GM23338 (cell line): ENCODE results near the gene ERC1. TPM values are rescaled to one million over a fixed set of nuclear protein-coding genes. Genes with fewer than 3 reads are reported as not detected.

Source experiments
- ATAC-seq: fragments of 200-7000 bp; cut with Tn5 transposase; 3 replicates; pipeline ENCODE4 v1.9.1; 2020
- DNase-seq: peaks from one replicate; pipeline ENCODE4 v3.0.0-alpha.2; 2015; ENCODE audit warnings: low spot score
- H2AFZ ChIP-seq: fragments of 200-600 bp; sonication (generic); 2 replicates; pipeline ENCODE4 v1.8.0; 2016; ENCODE audit warnings: antibody characterized with exemption, mild to moderate bottlenecking, moderate library complexity
- H3F3A ChIP-seq: fragments of 200-600 bp; sonication (generic); replicated peaks from 2 replicates; pipeline ENCODE4 v1.8.0; 2017; ENCODE audit warnings: antibody characterized with exemption, mixed run types, low read depth
- H3K27ac ChIP-seq: fragments of 200-600 bp; sonication (generic); 2 replicates; pipeline ENCODE4 v1.6.1; 2016; ENCODE audit warnings: low read depth
- H3K27me3 ChIP-seq: fragments of 200-600 bp; sonication (generic); 2 replicates; pipeline ENCODE4 v1.8.0; 2016; ENCODE audit warnings: mild to moderate bottlenecking, mixed run types, moderate library complexity; ENCODE audit not compliant: insufficient read depth
- H3K36me3 ChIP-seq: fragments of 200-600 bp; sonication (generic); 2 replicates; pipeline ENCODE4 v1.8.0; 2016; ENCODE audit warnings: mild to moderate bottlenecking; ENCODE audit not compliant: insufficient read depth
- H3K4me1 ChIP-seq: fragments of 200-600 bp; sonication (generic); 2 replicates; pipeline ENCODE4 v1.8.0; 2016; ENCODE audit warnings: mild to moderate bottlenecking, moderate library complexity; ENCODE audit not compliant: insufficient read depth
- H3K4me2 ChIP-seq: fragments of 200-600 bp; sonication (generic); 2 replicates; pipeline ENCODE4 v1.7.1; 2017; ENCODE audit warnings: mixed run types
- H3K4me3 ChIP-seq: fragments of 200-600 bp; sonication (generic); 2 replicates; pipeline ENCODE4 v1.6.1; 2016; ENCODE audit warnings: mixed run types
- H3K79me2 ChIP-seq: fragments of 200-600 bp; sonication (generic); replicated peaks from 2 replicates; pipeline ENCODE4 v1.8.0; 2017; ENCODE audit warnings: mild to moderate bottlenecking; ENCODE audit not compliant: insufficient read depth
- H3K9me2 ChIP-seq: fragments of 200-600 bp; sonication (generic); 2 replicates; pipeline ENCODE4 v1.8.0; 2017; ENCODE audit not compliant: insufficient read depth
- H4K20me1 ChIP-seq: fragments of 200-600 bp; sonication (generic); replicated peaks from 2 replicates; pipeline ENCODE4 v1.8.0; 2017; ENCODE audit warnings: mild to moderate bottlenecking; ENCODE audit not compliant: insufficient read depth
- H3K27ac Mint-ChIP-seq: 2 replicates; pipeline ENCODE4 v1.8.0; 2020; ENCODE audit warnings: inconsistent platforms, mild to moderate bottlenecking, moderate library complexity, mixed read lengths
- H3K27me3 Mint-ChIP-seq: 3 replicates; pipeline ENCODE4 v1.8.0; 2022; ENCODE audit warnings: low read depth, mild to moderate bottlenecking, moderate library complexity, mixed read lengths, inconsistent platforms; ENCODE audit not compliant: insufficient read depth, poor library complexity
- H3K36me3 Mint-ChIP-seq: 3 replicates; pipeline ENCODE4 v1.8.0; 2021; ENCODE audit warnings: low read depth, mild to moderate bottlenecking, inconsistent platforms, moderate library complexity, mixed read lengths
- H3K4me1 Mint-ChIP-seq: 3 replicates; pipeline ENCODE4 v1.8.0; 2020; ENCODE audit warnings: mild to moderate bottlenecking, inconsistent platforms, mixed read lengths
- H3K4me3 Mint-ChIP-seq: 3 replicates; pipeline ENCODE4 v1.8.0; 2021; ENCODE audit warnings: moderate library complexity, mild to moderate bottlenecking, inconsistent platforms, mixed read lengths
- H3K9me3 Mint-ChIP-seq: 3 replicates; pipeline ENCODE4 v1.8.0; 2020; ENCODE audit warnings: moderate library complexity, mild to moderate bottlenecking, inconsistent platforms, mixed read lengths
- CREB1 ChIP-seq: fragments of 250-450 bp; sonication (Bioruptor Pico); IDR thresholded peaks from 2 replicates; pipeline ENCODE4 v1.5.0; 2020; ENCODE audit warnings: low read depth, mild to moderate bottlenecking, moderate library complexity
- EZH2phosphoT487 ChIP-seq: fragments of 200-600 bp; sonication (generic); IDR thresholded peaks from one replicate; pipeline ENCODE4 v1.8.1; 2018; ENCODE audit warnings: antibody characterized with exemption; ENCODE audit not compliant: unreplicated experiment
- JUNB ChIP-seq: IDR thresholded peaks from one replicate; pipeline ENCODE4 v1.6.1; 2016; ENCODE audit warnings: antibody characterized with exemption; ENCODE audit not compliant: unreplicated experiment
- NANOG ChIP-seq: IDR thresholded peaks from 2 replicates; pipeline ENCODE4 v1.6.1; 2016; ENCODE audit warnings: antibody characterized with exemption, borderline replicate concordance
- POLR2AphosphoS5 ChIP-seq: IDR thresholded peaks from 2 replicates; pipeline ENCODE4 v1.6.1; 2016; ENCODE audit warnings: antibody characterized with exemption, low read depth
- STAT1 ChIP-seq: IDR thresholded peaks from one replicate; pipeline ENCODE4 v1.6.1; 2016; ENCODE audit warnings: antibody characterized with exemption; ENCODE audit not compliant: unreplicated experiment
- ZNF114 ChIP-seq: fragments of 250-450 bp; sonication (Bioruptor Pico); IDR thresholded peaks from 2 replicates; pipeline ENCODE4 v1.5.0; 2020; ENCODE audit warnings: mild to moderate bottlenecking, moderate library complexity
- polyA plus RNA-seq: library from polyadenylated mRNA; unstranded; fragments of >200 nt; fragmentation: Nextera tagmentation; extraction: Ambion mirVana; gene quantifications from 2 replicates; pipeline ENCODE4 v1.2.1, GENCODE V29; 2016
- total RNA-seq: library from RNA; depleted of rRNA; stranded (reverse); fragments of >200 nt; shearing (Covaris generic); gene quantifications from 2 replicates; pipeline ENCODE4 v1.2.3, GENCODE V29; 2014
- TF ChIP-seq, protein P1 (sequence below): fragments of 250-450 bp; sonication (Bioruptor Pico); IDR thresholded peaks from 2 replicates; pipeline ENCODE4 v1.5.0; 2020; ENCODE audit warnings: mild to moderate bottlenecking, moderate library complexity

ERC1 gene
- total and polyA plus RNA-seq, 2 experiments from 2014 or later = 28.1 to 35.3 TPM

DNA sequence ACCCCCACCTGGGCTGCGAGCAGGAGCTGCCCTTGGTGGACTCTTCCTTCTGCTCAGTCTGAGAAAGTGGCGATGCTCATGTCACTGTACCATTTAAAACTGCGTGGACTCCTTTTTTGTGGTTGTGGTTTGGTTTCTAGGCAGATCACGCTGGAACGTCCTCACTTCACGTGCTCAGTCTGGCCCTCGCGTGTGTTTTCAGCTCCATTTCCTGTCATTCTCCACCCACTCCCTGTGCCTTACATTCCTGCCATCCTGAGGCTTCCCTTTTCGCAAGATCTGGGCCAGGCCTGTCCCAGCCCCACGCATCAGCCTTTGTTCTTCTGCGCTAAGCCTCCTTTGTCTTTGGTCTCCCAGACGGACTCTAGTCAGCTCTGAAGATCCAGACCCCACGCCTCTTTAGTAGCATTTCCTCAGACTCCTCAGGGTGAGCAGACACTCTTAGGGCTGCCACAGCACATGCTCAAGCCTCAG lies 497.9 kb downstream of the ERC1 start:
- Histone ChIP-seq H3F3A (no peaks in the 10 kb centered on the region), H4K20me1 (no peaks in the 10 kb centered on the region), H3K36me3 (no peaks in the 10 kb centered on the region), H3K79me2 (no peaks in the 10 kb centered on the region), H3K4me3 (no peak overlapping the region), H3K4me2 (no peak overlapping the region), H3K4me1 (no peaks in the 10 kb centered on the region), H3K27me3 (no peaks in the 10 kb centered on the region), H3K27ac (peak overlapping the region; percentile 74), H3K9me2 (no peaks in the 10 kb centered on the region), H2AFZ (no peak overlapping the region)
- TF ChIP-seq JUNB (no peak), POLR2AphosphoS5 (no peak), EZH2phosphoT487 (no peak), STAT1 (no peak), CREB1 (no peak), ZNF114 (CRISPR knock-in tag) (no peak), NANOG (no peak)
- TF ChIP-seq, protein P1, sequence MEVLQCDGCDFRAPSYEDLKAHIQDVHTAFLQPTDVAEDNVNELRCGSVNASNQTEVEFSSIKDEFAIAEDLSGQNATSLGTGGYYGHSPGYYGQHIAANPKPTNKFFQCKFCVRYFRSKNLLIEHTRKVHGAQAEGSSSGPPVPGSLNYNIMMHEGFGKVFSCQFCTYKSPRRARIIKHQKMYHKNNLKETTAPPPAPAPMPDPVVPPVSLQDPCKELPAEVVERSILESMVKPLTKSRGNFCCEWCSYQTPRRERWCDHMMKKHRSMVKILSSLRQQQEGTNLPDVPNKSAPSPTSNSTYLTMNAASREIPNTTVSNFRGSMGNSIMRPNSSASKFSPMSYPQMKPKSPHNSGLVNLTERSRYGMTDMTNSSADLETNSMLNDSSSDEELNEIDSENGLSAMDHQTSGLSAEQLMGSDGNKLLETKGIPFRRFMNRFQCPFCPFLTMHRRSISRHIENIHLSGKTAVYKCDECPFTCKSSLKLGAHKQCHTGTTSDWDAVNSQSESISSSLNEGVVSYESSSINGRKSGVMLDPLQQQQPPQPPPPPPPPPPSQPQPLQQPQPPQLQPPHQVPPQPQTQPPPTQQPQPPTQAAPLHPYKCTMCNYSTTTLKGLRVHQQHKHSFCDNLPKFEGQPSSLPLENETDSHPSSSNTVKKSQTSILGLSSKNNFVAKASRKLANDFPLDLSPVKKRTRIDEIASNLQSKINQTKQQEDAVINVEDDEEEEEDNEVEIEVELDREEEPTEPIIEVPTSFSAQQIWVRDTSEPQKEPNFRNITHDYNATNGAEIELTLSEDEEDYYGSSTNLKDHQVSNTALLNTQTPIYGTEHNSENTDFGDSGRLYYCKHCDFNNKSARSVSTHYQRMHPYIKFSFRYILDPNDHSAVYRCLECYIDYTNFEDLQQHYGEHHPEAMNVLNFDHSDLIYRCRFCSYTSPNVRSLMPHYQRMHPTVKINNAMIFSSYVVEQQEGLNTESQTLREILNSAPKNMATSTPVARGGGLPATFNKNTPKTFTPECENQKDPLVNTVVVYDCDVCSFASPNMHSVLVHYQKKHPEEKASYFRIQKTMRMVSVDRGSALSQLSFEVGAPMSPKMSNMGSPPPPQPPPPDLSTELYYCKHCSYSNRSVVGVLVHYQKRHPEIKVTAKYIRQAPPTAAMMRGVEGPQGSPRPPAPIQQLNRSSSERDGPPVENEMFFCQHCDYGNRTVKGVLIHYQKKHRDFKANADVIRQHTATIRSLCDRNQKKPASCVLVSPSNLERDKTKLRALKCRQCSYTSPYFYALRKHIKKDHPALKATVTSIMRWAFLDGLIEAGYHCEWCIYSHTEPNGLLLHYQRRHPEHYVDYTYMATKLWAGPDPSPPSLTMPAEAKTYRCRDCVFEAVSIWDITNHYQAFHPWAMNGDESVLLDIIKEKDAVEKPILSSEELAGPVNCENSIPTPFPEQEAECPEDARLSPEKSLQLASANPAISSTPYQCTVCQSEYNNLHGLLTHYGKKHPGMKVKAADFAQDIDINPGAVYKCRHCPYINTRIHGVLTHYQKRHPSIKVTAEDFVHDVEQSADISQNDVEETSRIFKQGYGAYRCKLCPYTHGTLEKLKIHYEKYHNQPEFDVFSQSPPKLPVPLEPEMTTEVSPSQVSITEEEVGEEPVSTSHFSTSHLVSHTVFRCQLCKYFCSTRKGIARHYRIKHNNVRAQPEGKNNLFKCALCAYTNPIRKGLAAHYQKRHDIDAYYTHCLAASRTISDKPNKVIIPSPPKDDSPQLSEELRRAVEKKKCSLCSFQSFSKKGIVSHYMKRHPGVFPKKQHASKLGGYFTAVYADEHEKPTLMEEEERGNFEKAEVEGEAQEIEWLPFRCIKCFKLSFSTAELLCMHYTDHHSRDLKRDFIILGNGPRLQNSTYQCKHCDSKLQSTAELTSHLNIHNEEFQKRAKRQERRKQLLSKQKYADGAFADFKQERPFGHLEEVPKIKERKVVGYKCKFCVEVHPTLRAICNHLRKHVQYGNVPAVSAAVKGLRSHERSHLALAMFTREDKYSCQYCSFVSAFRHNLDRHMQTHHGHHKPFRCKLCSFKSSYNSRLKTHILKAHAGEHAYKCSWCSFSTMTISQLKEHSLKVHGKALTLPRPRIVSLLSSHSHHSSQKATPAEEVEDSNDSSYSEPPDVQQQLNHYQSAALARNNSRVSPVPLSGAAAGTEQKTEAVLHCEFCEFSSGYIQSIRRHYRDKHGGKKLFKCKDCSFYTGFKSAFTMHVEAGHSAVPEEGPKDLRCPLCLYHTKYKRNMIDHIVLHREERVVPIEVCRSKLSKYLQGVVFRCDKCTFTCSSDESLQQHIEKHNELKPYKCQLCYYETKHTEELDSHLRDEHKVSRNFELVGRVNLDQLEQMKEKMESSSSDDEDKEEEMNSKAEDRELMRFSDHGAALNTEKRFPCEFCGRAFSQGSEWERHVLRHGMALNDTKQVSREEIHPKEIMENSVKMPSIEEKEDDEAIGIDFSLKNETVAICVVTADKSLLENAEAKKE = no peak
- no peaks in the 10 kb centered on the region for H3K27me3 Mint-ChIP-seq
- H3K9me3 Mint-ChIP-seq = no peaks in the 10 kb centered on the region; the same call in 2 of the 3 replicates
- peaks cover 18% of the 10 kb centered on the region for H3K36me3 Mint-ChIP-seq
- peak; percentile 21 for DNase-seq
- H3K27ac Mint-ChIP-seq = peak overlapping the region; percentile 25; the same call in 1 of the 2 replicates
- no peak overlapping the region for H3K4me3 Mint-ChIP-seq
- peaks cover 17% of the 10 kb centered on the region for H3K4me1 Mint-ChIP-seq
- ATAC-seq = peak; percentile 50; the same call in 2 of the 3 replicates
